GM12801 (cell line): Measurements from ENCODE around the gene RAD23B.

Source experiments
- TF ChIP-seq, protein P1 (sequence below): IDR thresholded peaks from one replicate; pipeline ENCODE4 v1.5.1; 2011; ENCODE audit warnings: control low read depth; ENCODE audit not compliant: insufficient read length; ENCODE audit errors: extremely low read depth

RAD23B gene

DNA sequence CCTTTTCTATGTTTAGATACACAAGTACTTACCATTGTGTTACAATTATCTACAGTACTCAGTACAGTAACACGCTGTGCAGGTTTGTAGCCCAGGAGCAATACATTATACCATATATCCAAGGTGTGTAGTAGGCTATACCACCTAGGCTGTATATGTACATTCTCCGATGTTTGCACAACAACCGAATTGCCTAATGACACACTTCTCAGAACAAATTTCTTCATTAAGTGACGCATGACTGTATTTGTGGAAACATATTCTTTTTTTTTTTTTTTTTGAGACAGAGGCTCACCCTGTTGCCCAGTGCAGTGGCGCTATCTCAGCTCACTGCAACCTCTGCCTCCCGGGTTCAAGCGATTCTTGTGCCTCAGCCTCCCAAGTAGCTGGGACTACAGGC is 4.0 kb upstream of the RAD23B start:
- TF ChIP-seq, protein P1, sequence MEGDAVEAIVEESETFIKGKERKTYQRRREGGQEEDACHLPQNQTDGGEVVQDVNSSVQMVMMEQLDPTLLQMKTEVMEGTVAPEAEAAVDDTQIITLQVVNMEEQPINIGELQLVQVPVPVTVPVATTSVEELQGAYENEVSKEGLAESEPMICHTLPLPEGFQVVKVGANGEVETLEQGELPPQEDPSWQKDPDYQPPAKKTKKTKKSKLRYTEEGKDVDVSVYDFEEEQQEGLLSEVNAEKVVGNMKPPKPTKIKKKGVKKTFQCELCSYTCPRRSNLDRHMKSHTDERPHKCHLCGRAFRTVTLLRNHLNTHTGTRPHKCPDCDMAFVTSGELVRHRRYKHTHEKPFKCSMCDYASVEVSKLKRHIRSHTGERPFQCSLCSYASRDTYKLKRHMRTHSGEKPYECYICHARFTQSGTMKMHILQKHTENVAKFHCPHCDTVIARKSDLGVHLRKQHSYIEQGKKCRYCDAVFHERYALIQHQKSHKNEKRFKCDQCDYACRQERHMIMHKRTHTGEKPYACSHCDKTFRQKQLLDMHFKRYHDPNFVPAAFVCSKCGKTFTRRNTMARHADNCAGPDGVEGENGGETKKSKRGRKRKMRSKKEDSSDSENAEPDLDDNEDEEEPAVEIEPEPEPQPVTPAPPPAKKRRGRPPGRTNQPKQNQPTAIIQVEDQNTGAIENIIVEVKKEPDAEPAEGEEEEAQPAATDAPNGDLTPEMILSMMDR: no peak

DNA sequence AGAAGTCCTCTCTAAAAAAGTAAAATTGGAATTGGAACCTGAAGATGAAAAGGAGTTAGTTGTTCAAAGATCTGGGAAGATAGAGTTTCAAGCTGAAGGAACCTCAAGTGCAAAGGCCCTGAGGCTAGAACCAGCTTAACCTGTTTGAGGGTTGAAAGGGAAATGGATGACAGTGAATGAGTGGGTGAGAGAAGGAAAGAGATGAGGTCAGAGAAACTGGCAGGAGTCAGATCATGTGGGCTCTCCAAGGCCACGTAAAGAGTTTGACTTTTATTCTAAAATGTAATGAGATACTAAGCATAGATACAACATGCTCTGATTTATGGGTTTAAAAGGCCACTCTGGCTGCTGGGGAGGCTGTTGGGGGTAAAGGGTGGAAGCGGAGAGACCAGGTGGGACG is 2.5 kb upstream of the RAD23B start:
- TF ChIP-seq, protein P1: no peak

DNA sequence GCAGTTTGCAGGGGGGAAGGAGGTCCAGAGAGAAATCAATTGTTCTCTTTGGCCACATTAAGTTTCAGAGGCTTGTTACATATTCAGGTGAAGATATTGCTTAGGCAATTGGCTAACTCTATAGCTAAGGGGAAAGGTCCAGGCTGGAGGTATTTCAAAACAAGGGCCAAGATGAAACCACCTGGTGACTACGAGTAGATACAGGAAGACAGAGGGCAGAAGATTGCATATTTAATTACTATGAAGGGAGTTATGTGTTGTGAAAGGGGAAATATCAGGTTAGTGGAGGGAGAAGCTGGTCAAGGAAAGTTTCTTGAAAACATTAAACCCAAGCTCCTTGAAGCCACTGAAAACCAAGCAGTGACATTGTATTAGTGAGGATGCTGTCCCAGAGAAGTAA is 1.9 kb upstream of the RAD23B start:
- TF ChIP-seq, protein P1: no peak

DNA sequence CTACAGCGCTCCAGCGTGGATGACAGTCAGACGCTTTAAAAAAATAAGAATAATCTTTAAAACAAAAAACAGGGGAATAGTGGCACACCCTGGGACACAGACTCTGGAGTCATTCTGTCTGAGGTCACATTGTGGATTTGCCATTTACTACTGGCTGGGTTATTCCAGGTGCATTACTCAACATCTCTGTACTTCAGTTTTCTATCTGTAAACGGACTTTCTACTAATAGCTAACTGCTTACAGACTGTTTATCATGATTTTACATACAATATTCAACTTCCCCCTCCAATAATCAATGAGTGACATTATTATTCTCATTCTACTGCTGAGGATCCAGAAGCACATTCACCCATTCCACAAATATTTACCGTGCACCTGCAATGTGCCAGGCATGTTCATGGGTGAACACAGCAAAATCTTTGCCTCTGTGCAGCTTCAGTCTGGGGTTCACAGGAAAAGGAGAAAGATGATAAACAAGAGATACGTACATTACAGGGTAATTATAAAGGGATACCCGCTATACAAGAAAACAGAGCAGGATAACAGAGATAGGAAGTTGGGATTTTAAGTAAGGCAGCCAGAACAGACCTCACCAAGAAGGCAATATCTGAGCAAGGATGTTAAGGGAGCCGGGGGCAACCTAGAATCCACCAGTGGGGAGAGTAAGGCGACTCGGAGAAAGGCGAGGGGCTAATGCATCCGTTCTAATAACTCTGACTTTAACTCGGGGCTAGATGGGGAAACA is 984 bp upstream of the RAD23B start:
- TF ChIP-seq, protein P1: no peak

DNA sequence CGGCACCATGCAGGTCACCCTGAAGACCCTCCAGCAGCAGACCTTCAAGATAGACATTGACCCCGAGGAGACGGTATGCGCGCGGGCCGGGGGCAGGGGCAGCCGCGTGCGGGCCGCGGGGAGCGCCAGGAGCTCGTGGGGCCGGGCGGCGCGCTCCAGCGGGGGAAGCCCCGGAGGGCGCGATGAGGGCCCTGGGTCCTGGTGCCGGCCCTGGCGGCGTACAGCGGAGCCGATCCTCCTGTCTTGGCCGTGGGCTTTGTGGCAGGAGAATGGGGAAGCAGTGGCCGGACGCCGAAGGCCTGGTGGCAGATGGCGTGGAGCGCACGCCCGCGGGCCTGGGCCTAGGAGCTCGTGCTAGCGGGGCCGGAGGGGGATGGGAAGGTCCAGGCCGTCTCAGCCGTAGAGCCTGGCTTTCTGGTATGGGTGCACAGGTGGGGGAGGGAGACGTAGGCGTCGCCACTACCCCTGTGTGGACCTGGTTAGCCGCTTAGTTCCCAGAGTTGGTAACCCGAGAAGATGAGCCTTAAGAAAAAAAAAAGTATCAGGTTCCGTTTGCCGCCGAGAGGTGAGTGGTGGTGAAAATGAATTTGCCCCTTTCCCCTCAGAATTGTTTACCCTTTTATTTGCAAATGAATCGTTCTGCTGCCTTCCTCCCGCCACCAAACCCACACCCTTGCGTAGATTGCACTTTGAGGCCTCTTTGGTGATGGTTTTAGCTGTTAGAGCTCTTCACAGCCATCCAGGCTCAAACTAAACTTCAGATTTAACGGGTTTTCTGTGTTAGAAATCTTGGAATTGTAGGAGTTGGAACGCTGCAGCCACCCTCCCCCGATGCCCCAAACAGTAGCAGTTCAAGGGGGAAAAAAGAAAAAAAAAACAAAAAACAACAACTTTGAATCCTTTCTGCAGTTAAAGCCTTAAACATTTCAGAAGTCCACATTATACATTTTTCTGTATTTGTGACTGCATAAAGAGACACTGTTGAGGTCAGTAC is 841 bp downstream of the RAD23B start:
- TF ChIP-seq, protein P1: no peak

DNA sequence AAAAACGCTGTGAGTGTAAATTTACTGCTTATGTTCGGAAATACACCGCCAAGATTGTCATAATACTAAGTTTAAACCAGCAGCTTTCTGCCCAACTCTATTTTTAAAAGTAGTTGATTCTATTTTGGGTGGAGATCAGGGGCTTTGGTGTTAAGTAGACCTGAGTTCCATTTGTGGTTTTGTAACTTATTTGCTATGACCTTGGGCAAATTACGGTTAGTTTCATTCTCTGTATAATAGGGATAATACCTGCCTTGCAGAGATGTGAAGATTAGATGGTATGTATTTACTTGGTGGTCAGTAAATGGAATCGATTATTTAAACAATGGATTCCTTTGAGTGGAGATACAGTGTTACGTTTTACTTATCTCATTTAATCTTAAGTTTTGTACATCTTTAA is 1.6 kb downstream of the RAD23B start:
- TF ChIP-seq, protein P1: no peak

DNA sequence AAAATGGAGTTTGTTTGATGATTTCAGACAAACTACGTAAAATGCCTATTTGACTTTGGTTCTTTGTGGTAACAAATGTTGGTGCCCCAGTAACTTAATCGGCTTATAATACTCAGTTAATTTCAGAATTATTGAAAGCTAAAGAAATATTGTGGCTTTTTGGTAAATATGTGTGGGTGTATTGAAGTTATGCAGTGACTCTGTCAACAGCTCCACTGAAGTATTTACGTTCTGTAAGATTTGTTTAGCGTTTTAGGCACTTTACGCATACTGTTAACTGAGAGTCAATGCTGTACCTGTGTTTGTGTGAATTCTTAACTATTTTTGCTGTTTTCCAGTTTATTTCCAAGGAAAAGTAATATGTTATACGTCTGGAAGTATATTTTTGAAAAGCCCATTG is 2.2 kb downstream of the RAD23B start:
- TF ChIP-seq, protein P1: no peak
